ENCODE measurements around the gene TRIM27.
"Not testable (repeated sequence)": the region's sequence is repeated elsewhere in the genome, so short reads cannot be mapped to it uniquely, and the experiment has no call there.

Gene TRIM27

DNA sequence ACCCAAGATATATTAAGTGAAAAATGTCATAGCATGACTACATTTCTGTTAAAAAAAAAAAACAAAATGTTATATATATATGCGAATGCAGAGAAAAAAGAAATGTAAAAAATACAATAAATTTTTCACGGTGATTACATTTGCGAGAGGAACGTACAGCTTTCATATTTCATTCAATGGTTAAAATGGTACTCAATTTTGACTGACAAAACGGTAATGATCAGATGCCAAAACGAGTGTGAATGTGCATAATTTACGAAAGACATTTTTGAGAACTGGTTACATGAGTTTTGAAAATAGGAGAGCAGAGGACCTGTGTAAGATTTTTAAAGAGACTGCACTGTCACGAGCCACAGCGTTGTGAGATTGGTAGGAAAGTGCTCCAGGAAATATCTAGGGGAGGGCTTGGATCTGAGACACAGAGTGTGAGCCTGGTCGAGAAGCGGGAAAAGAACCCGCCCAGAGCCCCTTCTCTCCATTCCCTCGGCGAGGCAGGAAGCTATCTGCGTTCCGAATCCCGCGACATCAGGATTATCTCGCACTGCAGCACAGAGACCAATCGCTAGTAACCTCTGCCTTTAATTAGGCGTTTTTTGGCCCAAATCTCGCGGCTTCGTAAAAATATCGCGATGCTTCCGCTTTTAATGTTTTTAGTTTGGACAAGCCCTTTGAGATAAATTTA, 28.5 kb downstream of the TRIM27 start:
- DNase-seq, result peak; percentile 97

DNA sequence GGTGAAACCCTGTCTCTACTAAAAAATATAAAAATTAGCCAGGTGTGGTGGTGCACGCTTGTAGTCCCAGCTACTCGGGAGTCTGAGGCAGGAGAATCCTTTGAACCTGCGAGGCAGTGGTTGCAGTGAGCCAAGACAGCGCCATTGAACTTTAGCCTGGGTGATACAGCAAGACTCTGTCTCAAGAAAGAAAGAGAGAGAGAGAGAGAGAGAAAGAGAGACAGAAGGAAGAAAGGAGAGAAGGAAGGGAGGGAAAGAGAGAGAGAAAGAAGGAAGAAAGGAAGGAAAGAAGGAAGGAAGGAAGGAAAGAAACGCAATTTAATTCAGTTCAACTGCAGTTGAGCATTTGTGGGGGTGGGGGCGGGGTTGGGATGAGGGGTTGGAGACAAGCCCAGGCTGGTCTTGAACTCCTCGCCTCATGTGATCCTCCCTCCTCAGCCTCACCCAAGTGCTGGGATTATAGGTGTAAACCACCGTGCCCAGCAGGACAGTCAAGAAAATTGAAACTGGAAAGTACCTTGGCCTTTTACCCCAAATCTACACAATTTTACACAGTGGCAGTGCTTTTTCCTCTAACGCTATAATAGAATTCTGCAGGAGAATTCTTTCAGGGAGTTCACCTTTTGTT, 30.5 kb downstream of the TRIM27 start:
- no peak for DNase-seq

GRCh38 chr6:28892525-28892924, 31.3 kb downstream of the TRIM27 start:
- no peak for DNase-seq

DNA sequence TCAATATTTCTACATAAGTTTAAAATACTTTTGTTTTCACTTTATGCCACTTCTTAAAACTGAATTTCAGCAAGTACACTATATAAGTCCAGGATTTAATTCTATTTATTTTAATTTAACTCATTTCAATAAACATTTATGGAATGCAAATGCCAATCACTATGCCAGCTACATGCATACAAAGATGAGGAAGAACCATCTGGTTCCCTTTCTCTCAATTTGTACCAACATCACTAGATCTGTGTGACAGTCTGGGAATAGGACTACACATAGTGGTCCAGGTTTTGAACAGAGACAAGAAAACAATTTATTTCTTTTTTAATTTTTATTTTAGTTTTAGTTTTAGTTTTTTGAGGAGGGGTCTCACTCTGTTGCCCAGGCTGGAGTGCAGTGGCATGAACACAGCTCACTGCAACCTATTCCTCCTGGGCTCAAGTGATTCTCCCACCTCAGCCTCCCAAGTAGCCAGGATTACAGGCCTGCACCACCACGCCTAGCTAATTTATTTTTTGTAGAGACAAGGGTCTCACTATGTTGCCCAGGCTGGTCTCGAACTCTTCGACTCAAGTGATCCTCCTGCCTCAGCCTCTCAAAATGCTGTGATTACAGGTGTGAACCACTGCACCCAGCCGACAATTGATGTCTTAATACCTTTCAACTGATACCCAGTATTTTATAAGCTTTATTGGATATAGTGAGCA, 35.8 kb downstream of the TRIM27 start:
- no peak for DNase-seq

DNA sequence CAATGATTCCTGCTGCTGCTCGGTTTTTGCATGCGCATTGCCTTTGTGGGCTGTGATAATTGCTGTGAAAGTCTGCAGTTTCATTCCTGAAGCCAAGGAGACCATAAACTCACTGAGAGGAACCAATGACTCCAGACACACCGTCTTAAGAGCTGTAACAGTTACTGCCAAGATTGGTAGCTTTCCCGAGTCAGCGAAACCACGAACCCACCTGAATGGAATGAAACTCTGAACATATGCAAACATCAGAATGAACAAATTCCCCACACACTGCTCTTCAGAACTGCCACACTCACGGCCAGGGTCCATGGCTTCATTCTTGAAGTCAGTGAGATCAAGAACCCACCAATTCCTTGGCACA, 37.7 kb downstream of the TRIM27 start:
- DNase-seq, result no peak

DNA sequence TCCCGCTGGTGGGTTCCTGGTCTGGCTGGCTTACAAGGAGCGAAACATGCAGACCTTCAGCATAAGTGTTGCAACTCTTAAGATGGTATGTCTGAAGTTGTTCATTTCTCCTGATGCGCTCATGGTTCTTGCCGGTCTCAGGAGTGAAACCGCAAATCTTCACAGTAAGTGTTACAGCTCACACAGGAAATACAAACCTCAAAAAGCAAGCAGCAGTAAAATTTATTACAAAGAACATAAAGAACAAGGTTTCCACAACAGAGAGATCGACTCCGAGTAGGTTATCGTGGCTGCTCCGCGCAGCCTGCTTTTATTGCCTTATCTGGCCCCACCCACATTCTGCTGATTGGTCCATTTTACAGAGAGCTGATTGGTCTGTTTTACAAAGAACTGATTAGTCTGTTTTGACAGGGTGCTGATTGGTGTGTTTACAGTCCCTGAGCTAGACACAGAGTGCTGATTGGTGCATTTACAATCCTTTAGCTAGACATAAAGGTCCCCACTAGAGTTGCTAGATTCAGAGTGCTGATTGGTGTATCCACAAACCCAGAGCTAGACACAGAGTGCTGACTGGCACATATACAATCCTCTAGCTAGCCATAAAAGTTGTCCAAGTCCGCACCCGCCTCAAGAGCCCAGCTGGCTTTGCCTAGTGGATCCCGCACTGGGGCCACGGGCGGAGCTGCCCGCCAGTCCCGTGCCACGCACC, 39.2 kb downstream of the TRIM27 start:
- DNase-seq, result no peak

- peak; percentile 81 for DNase-seq
These were observed 42.6 kb downstream of the TRIM27 start for GRCh38 chr6:28880894-28881780.

DNA sequence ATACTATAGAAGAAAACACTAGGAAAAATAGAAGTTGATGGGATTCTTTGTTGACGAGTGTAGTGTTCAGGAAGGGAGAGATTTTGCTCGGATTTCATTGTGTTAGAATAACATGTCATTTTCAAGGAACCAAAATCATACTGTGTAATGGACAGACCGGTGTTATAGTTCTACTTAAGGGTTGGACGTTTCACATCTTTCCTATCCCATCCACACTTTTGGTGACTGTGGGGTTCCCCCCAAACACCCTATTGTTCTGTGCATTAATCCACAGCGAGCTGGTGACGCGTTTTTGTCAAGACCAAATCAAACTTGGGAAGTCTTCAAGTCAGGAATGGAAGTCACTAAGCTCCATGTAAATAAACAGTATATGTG, 43.3 kb downstream of the TRIM27 start:
- no peak for DNase-seq

DNA sequence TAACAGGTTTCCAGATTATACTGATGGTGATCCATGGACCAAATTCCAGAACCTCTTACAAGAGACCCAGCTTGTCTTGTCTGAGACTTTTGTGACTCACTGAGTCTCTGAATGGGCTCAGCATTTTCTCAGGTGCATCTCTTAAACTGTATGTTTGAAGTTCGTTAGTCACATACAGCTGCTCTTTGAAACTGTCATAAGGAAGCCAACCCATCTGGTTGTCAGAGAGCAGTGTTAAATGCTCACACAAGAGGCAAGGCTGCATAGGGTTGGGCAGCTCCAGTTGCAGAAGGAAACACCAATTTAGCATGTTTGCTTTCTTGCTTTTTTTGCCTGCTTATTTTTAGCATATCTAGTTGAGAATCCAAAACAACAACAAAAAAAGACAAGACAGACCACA, 47.1 kb downstream of the TRIM27 start:
- no peak for DNase-seq

DNA sequence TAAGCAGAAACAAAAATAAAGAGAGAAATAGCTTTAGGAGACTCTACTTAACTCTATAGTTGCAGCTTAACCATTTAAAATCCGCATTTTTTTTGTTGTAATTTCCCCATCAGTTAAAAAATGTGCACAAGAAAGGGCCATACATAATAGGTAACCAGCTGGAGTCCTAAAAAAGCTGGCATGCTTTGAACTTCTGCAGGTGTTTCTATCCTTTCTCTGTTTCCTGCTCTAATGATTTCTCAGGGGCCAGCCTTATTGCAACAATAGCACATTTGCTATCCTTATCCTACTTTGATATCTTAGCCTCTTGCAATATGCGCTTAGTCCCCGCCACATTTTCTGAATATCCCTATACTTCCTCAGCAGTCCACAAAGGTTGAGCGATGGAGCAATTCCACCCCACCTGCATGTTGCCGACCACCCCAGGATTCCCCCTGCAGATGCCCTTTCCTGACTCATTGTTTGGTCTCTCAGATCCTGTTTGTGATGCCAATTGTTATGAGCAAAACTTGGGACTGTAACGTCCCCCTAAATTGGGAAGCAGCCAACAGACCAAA, 48.5 kb downstream of the TRIM27 start:
- DNase-seq, result no peak

- DNase-seq, result not testable (repeated sequence)
These were observed 51.5 kb downstream of the TRIM27 start for GRCh38 chr6:28872157-28872817.

- no peak for DNase-seq
These were observed 52.2 kb downstream of the TRIM27 start for GRCh38 chr6:28871335-28872156.

DNA sequence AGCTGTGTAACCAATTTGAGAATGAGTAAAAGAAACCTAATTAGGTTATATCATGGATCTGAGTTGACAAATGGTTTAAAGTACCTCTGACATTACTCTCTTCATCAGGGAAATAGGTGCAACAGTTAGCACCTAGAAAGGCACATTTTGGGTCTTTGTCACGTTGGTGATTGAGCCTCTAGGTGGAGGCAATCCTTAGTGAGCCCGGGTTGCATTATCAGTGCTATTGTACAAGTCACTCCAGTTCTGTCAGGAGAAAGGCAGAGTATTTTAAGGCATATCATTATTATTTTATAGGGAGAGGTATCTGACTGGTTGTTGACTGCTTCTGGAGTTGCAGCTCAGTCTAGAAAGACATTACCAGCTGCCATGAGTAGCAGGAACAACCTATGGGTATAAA, 54.9 kb downstream of the TRIM27 start:
- DNase-seq, result no peak

DNA sequence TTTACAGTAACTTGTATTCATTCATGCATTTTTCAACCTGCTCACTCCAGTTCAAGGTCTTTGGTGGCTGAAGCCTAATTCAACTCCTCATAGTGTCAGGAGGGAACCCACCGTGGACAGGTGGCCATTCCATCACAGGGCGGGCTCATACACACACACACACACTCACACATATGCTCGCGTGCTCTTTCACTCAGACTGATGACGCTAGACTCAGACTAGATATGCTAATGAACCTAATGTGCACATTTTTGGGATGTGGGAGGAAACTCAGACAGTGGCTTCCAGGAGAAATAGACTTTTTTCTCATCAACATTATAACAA, 56.7 kb downstream of the TRIM27 start:
- DNase-seq, result no peak

- peak; percentile 88 for DNase-seq
These were observed 57.3 kb downstream of the TRIM27 start for GRCh38 chr6:28866205-28867085.

DNA sequence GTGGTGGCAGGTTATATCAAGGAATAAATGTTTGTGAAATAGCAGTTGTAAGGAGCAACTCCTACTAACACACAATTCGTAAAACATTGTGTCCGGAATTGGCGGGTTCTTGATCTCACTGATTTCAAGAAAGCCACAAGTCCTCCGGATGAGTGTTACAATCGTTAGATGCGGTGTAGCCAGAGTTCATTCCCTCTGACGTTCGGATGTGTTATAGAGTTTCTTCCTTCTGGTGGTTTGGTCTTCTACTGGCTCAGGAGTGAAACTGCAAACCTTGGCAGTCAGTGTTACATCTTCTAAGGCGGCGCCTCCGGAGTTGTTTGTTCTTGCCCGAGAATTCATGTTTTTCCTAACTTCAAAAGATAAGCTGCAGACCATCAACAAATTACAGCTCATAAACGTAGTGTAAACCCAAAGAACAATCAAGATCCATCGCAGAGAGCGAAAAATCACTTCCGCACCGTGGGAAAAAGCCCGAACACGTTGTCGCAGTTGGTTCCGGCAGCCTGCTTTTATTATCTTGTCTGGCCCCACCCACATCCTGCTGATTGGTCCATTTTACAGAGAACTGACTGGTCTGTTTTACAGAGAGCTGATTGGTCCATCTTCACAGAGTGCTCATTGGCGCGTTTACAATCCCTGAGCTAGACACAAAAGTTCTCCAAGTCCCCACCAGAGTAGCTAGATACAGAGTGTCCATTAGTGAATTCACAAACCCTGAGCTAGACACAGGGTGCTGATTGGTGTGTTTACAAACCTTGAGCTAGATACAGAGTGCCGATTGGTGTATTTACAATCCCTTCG, 58.2 kb downstream of the TRIM27 start:
- peak; percentile 83 for DNase-seq

- no peak for DNase-seq
These were observed 59.4 kb downstream of the TRIM27 start for GRCh38 chr6:28864326-28864923.

- DNase-seq, result peak; percentile 85
These were observed 60.0 kb downstream of the TRIM27 start for GRCh38 chr6:28863604-28864325.
